ENCODE measurements around the gene PLCL2. TPM values are rescaled to one million over a fixed set of nuclear protein-coding genes. Genes with fewer than 3 reads are reported as not detected.

The PLCL2 gene
- total RNA-seq, 2 donors from 2014 or later = 13.7 to 25.7 TPM

GRCh38 chr3:17065881-17066280 lies 181.1 kb downstream of the PLCL2 start:
- 88 to 97% methylated on average over 4 of the region's 4 CpGs for WGBS, 2 donors
- intact Hi-C loops (cut with DNase I) = no loop called here
- TF ChIP-seq POLR2A (IDR thresholded peaks at IDR 0.05) (no peak), CTCF (IDR thresholded peaks at IDR 0.05) (no peak)
- no peak for DNase-seq
- no peaks in the 10 kb centered on the region for H3K9me3 ChIP-seq
- H3K36me3 ChIP-seq (replicated peaks in 1 of 2; ENCODE audit: insufficient read depth in 1 of 2, low read depth in 2 of 2) = no peaks in the 10 kb centered on the region
- no peaks in the 10 kb centered on the region for H3K27me3 ChIP-seq
- no peak for ATAC-seq
- H3K27ac ChIP-seq = no peak overlapping the region
- H3K4me1 ChIP-seq = no peaks in the 10 kb centered on the region
- H3K4me3 ChIP-seq = no peak overlapping the region

- H3K4me3 ChIP-seq = no peak overlapping the region
- intact Hi-C loops (cut with DNase I) = no loop called here
- TF ChIP-seq CTCF (IDR thresholded peaks at IDR 0.05) = no peak
- TF ChIP-seq POLR2A (IDR thresholded peaks at IDR 0.05) = no peak
- H3K4me1 ChIP-seq = no peaks in the 10 kb centered on the region
- no peak for ATAC-seq
- H3K36me3 ChIP-seq (replicated peaks in 1 of 2; ENCODE audit: insufficient read depth in 1 of 2, low read depth in 2 of 2) = no peaks in the 10 kb centered on the region
- no peak overlapping the region for H3K27ac ChIP-seq
- H3K9me3 ChIP-seq = no peaks in the 10 kb centered on the region
- 89 to 91% methylated on average over 4 of the region's 4 CpGs for WGBS, 2 donors
- no peak for DNase-seq
- H3K27me3 ChIP-seq = no peaks in the 10 kb centered on the region
Observed at GRCh38 chr3:17069754-17070153, 185.0 kb downstream of the PLCL2 start.

- no peaks in the 10 kb centered on the region for H3K9me3 ChIP-seq
- no peaks in the 10 kb centered on the region for H3K4me1 ChIP-seq
- H3K27me3 ChIP-seq = no peaks in the 10 kb centered on the region
- H3K4me3 ChIP-seq = no peak overlapping the region
- intact Hi-C loops (cut with DNase I) = no loop called here
- no peak overlapping the region for H3K27ac ChIP-seq
- 42 to 56% methylated on average over 5 of the region's 5 CpGs for WGBS, 2 donors
- ATAC-seq (peak; percentile 52), DNase-seq (peak in 3 of 4 donors; percentile 38 to 52 (median 49))
- no peaks in the 10 kb centered on the region for H3K36me3 ChIP-seq (replicated peaks in 1 of 2; ENCODE audit: insufficient read depth in 1 of 2, low read depth in 2 of 2)
- TF ChIP-seq CTCF (IDR thresholded peaks at IDR 0.05) = no peak
- TF ChIP-seq POLR2A (IDR thresholded peaks at IDR 0.05) = no peak
Observed at GRCh38 chr3:17070161-17070959, 185.6 kb downstream of the PLCL2 start.

- ATAC-seq (no peak), DNase-seq (no peak)
- WGBS, 2 donors = 100% methylated on average over 1 of the region's 1 CpG
- Histone ChIP-seq H3K27me3 (no peaks in the 10 kb centered on the region), H3K4me1 (no peaks in the 10 kb centered on the region), H3K9me3 (no peaks in the 10 kb centered on the region), H3K4me3 (no peak overlapping the region), H3K36me3 (replicated peaks in 1 of 2; ENCODE audit: insufficient read depth in 1 of 2, low read depth in 2 of 2) (no peaks in the 10 kb centered on the region), H3K27ac (no peak overlapping the region)
- TF ChIP-seq POLR2A (IDR thresholded peaks at IDR 0.05) = no peak
- TF ChIP-seq CTCF (IDR thresholded peaks at IDR 0.05) = no peak
- intact Hi-C loops (cut with DNase I) = no loop called here
Observed at GRCh38 chr3:17074559-17074958, 189.8 kb downstream of the PLCL2 start.

- intact Hi-C loops (cut with DNase I) = no loop called here
- TF ChIP-seq CTCF (IDR thresholded peaks at IDR 0.05) (no peak), POLR2A (IDR thresholded peaks at IDR 0.05) (no peak)
- Histone ChIP-seq H3K4me1 (no peaks in the 10 kb centered on the region), H3K4me3 (no peak overlapping the region), H3K36me3 (replicated peaks in 1 of 2; ENCODE audit: insufficient read depth in 1 of 2, low read depth in 2 of 2) (no peaks in the 10 kb centered on the region), H3K27me3 (no peaks in the 10 kb centered on the region), H3K9me3 (no peaks in the 10 kb centered on the region), H3K27ac (no peak overlapping the region)
- ATAC-seq (no peak), DNase-seq (no peak)
- WGBS, 2 donors = 94 to 97% methylated on average over 1 of the region's 1 CpG
Observed at GRCh38 chr3:17075358-17075757, 190.6 kb downstream of the PLCL2 start.

All from body of pancreas (tissue), 4 donors.